Purkinje cell (primary cell): ENCODE data around the gene ZNF70. TPM values are rescaled to one million over a fixed set of nuclear protein-coding genes. Genes with fewer than 3 reads are reported as not detected.

Experiments used
- polyA plus RNA-seq: library from polyadenylated mRNA; unstranded; fragments of >200 nt; fragmentation: Nextera tagmentation; gene quantifications from 2 replicates; pipeline ENCODE4 v1.2.1, GENCODE V29; 2014

ZNF70 gene
- 0.15 TPM in 1 of 2 replicates, not detected in the other for polyA plus RNA-seq

GRCh38 chr22:23750714-23751440 is at the start of gene ZNF70:
ZNF70 (minus strand) TSS chr22:23751112; CDS start chr22:23745140, 5,972 bp downstream.

GRCh38 chr22:23786752-23787599 is 36.1 kb upstream of the ZNF70 start, which contains the start of gene SMARCB1:
SMARCB1 (plus strand) TSS chr22:23786966; CDS start chr22:23787170, 204 bp downstream.

GRCh38 chr22:23772649-23773473 is 21.9 kb upstream of the ZNF70 start, which contains the start of gene MMP11:
MMP11 (plus strand) TSS chr22:23772849; CDS start chr22:23772871, 22 bp downstream.

DNA sequence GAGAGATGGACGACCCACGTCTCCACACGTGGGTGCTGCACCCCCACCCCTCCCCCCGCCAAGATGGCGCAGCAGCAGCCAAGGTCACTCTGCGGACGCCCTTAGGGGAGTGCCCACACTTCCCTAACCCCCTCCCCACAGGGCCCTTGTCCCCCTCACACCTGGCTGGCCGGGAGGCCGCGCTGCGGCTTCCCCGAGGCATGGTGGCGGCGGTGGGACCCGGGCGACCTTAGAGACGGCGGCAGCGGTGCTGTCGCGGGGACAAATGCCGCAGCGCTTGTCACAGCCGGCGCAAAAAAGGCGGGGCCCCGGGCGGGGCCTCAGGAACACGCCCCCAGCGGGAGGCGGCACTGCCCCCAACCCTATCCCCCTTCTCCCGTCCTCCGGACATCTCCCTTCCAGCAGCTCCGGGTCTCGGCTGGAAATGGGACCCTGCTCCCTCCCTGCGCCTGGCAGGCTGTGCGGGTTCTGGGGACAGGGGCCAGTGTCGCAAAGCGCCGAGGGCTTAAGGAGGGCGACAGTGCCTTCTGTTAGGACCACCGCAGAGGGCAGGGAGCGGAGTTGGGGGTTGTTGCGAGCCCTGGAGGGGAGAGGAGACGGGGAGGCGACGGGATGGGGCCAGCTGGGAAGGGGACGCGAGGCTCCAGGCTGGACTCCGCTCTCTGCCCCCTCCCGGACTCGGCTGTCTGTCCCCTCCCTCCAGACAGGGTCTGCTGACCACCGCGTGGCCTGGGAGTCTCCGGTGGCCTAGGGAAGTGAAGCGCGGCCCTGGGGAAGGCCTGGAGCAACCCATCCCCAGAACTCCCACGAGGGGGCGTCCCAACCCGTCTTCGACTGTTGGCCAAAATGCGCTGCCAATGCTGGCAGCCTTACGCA is 17.0 kb upstream of the ZNF70 start, which contains the start of gene CHCHD10:
CHCHD10 (minus strand) TSS at position 300 of the 876 bp plus-strand sequence; CDS start at position 202, 98 bp downstream.

DNA sequence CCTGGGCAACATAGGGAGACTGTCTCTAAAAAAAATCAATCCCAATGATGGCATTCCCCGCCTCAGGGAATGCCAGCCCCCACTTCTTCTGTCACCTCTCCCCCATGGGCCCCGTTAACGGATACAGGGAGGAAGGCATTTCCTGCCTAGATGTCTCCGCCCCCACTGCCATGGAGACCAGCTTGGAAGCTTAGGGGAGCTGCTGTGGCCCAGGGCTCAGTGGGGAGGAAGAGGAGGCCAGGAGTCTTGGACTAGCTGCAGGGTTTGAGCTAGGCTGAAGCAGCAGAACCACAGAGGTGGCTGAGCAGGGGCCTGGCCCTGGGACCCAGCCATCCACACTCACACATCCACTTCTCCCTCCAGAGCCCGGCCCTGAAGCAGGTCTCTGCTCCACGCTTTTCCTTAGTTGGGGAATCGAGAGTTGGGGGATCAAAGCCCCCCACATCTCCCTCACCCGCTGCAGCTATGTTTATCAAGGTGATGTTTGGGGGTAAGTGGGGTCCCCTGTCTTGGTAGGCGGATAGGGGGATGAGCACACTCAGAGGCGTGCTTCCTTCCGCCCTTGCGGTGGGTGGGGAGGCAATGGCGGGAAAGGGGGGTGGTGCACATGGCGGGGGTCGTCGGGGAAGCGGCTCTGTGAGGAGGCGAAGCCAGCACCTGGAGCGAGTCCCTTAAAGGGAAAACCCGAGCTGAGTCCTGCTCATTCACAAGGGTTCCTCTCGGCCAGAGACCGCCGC is 12.1 kb upstream of the ZNF70 start, which contains the start of gene C22orf15:
C22orf15 (plus strand) TSS at position 149 of the 737 bp plus-strand sequence; CDS start at position 466, 317 bp downstream.

DNA sequence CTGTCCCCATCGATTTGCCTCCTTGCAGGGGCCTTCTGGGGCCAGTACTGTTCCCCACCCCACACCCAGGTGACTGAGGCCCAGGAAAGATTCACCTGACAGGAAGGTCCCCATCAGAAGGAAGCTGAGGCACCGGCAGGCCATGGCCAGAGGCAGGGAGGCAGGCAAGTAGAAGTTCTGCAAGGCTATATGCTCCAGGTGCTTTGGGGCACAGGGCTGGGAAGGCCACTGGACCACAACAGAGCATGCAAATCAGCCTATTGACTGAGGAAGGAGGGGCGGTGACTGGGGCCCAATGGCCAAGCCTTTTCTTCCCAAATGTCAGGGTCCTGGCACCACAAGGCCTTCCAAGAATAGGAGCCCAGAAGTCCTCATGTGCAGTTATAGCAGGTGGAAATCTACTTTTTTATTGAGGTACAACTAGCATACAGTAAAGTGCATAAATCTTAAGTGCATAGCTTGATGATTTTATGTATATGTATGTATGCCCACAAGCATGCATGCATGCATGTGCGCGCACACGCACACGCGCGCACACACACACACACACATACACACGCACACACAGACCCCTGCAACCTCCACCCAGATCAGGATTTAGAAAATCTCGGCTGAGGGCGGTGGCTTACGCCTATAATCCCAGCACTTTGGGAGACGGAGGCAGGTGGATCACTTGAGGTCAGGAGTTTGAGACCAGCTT is 3.5 kb upstream of the ZNF70 start, which contains the start of gene VPREB3:
VPREB3 (minus strand) TSS at position 206 of the 700 bp plus-strand sequence; CDS start at position 144, 62 bp downstream.

GRCh38 chr22:23690713-23691112 is 60.2 kb downstream of the ZNF70 start, which contains the start of gene RGL4:
RGL4 (plus strand) TSS chr22:23691013; CDS start chr22:23692031, 1,018 bp downstream.

Other genes starting within 250 kb of the ZNF70 start
- not detected in 2 replicates for gene IGLL1, start 170.8 kb downstream of the ZNF70 start, polyA plus RNA-seq
- not detected in 2 replicates for gene DRICH1, start 118.8 kb downstream of the ZNF70 start, polyA plus RNA-seq
- not detected in 2 replicates for gene RGL4, start 60.1 kb downstream of the ZNF70 start, polyA plus RNA-seq
- gene VPREB3, start 3.3 kb upstream of the ZNF70 start, polyA plus RNA-seq, result 1.2 and 6.7 TPM in 2 replicates
- gene C22orf15, start 11.9 kb upstream of the ZNF70 start, polyA plus RNA-seq, result not detected in 2 replicates
- 148 and 429 TPM in 2 replicates for gene CHCHD10, start 16.9 kb upstream of the ZNF70 start, polyA plus RNA-seq
- 0.58 TPM in 1 of 2 replicates, not detected in the other for gene MMP11, start 21.7 kb upstream of the ZNF70 start, polyA plus RNA-seq
- gene SMARCB1, start 35.9 kb upstream of the ZNF70 start, polyA plus RNA-seq, result 3.8 and 4.0 TPM in 2 replicates
- gene DERL3, start 87.9 kb upstream of the ZNF70 start, polyA plus RNA-seq, result 2.3 and 2.5 TPM in 2 replicates
- 8.0 and 15.6 TPM in 2 replicates for gene SLC2A11, start 106.8 kb upstream of the ZNF70 start, polyA plus RNA-seq
- 520 and 694 TPM in 2 replicates for gene MIF, start 143.3 kb upstream of the ZNF70 start, polyA plus RNA-seq
- 5.1 TPM in 1 of 2 replicates, not detected in the other for gene GSTT2B, start 210.1 kb upstream of the ZNF70 start, polyA plus RNA-seq
- 1.4 and 2.6 TPM in 2 replicates for gene DDTL, start 215.8 kb upstream of the ZNF70 start, polyA plus RNA-seq
- gene DDT, start 223.3 kb upstream of the ZNF70 start, polyA plus RNA-seq, result 73.3 and 78.1 TPM in 2 replicates
- 0.43 TPM in 1 of 2 replicates, not detected in the other for gene GSTT2, start 229.0 kb upstream of the ZNF70 start, polyA plus RNA-seq